HG02870 (cell line): ENCODE data around the gene BLM.
"Not testable (repeated sequence)": the region's sequence is repeated elsewhere in the genome, so short reads cannot be mapped to it uniquely, and the experiment has no call there.

Source experiments
- ATAC-seq: cut with Tn5 transposase; IDR thresholded peaks from one replicate; pipeline ENCODE4 v1.9.1; 2021; ENCODE audit warnings: mild to moderate bottlenecking, moderate library complexity; ENCODE audit not compliant: unreplicated experiment

Gene BLM

DNA sequence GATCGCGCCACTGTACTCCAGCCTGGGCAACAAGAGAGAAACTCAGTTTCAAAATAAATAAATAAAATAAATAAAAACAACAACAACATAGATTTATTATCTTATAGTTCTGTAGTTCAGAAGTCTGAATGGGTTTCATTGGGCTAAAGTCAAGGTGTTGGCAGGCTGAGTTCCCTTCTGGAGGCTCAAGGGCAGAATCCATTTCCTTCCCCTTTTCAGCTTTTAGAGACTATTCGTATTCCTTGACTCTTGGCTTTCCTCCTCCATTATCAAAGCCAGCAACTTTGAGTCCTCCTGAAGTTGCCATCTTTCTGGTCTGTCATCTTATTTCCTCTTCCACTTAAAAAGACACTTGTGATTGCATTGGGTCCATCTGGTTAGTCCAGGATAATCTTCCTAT, 12.1 kb downstream of the BLM start:
- ATAC-seq, result no peak

GRCh38 chr15:90730290-90730689, 13.1 kb downstream of the BLM start:
- ATAC-seq, result no peak

GRCh38 chr15:90735923-90736322, 18.8 kb downstream of the BLM start:
- ATAC-seq, result no peak

- ATAC-seq, result not testable (repeated sequence)
These were observed 23.4 kb downstream of the BLM start for GRCh38 chr15:90740545-90740944.

- no peak for ATAC-seq
These were observed 24.9 kb downstream of the BLM start for GRCh38 chr15:90742087-90742486.

DNA sequence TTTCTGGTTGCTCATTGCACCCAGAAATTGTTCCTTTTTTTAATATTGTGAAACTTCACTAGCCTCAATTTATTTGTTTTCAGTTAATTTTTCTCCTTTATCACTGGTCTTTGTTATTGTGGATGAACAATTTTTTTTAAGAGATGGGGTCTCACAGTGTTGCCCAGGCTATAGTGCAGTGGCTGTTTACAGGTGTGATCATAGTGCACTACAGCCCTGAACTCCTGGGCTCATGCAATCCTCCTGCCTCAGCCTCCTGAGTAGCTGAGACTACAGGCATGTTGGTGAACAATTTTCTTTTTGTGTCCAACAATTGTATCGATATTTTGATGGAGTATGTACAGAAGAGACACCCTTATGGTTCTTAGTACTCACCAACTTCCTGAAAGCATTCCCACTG, 26.3 kb downstream of the BLM start:
- no peak for ATAC-seq

- no peak for ATAC-seq
These were observed 27.7 kb downstream of the BLM start for GRCh38 chr15:90744759-90745402.

- peak; percentile 59 for ATAC-seq
These were observed 32.6 kb downstream of the BLM start for GRCh38 chr15:90749754-90750153.

DNA sequence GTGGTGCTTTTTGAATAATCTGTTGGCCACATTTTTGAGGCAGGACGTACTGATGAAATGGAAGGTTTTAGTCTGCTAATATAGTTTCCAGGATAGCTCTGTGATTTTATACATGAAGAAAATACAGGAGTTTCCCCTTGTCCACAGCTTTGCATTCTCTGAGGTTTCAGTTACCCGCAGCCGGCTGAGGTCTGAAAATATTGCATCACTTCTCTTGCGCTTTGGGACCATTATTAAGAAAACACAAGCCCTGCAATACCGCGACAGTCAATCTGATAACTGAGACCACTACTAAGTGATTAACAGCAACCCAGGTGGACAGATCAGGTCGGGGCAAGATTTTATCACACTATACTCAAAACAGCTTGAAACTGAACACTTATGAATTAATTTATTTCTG, 33.0 kb downstream of the BLM start:
- ATAC-seq, result peak; percentile 75

DNA sequence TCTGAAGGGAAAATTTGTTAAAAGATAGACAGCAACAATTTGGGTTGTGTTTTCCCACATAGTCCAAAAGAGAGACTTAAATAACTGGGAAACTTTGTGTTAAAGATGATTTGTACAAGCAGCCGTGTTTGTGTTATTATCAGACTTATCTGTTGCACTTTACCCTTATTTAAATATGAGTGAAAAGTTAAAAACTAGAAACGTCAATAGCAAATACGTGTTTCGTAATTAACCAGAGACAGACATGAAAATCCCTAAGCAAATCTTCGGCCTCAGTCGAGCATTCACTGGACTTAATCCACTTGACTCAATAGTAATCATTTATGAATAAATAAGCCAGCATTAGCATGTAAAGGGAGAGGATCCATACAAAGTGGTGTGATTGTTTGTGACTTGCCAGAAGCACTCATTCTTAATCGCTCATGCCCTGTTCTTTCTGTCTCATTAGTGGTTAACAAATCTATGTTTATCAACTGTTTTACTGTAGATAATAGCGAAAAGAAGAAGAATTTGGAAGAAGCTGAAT, 34.2 kb downstream of the BLM start:
- no peak for ATAC-seq

GRCh38 chr15:90756916-90757315, 39.8 kb downstream of the BLM start:
- no peak for ATAC-seq

DNA sequence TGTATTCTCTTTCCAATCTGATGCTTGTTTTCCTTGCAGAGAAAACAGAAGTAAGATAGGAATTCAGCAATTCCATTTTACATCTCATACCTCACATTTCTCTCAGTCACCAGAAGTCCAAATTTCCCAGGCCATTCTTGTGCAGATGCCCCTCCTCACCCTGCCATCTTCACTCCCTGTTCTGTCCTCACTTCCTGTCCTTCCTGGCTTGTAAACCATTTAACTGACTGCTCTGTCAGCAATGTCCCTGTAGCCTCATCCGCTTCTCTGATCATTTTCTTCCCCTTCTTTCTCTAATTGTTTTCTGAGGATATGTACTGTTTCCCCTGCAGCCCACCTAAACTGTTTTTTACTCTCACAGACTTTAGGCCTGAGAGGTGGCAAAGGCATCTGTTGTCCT, 40.3 kb downstream of the BLM start:
- ATAC-seq, result no peak

DNA sequence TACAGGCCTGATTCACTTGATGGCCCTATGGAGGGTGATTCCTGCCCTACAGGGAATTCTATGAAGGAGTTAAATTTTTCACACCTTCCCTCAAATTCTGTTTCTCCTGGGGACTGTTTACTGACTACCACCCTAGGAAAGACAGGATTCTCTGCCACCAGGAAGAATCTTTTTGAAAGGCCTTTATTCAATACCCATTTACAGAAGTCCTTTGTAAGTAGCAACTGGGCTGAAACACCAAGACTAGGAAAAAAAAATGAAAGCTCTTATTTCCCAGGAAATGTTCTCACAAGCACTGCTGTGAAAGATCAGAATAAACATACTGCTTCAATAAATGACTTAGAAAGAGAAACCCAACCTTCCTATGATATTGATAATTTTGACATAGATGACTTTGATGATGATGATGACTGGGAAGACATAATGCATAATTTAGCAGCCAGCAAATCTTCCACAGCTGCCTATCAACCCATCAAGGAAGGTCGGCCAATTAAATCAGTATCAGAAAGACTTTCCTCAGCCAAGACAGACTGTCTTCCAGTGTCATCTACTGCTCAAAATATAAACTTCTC, 43.6 kb downstream of the BLM start:
- no peak for ATAC-seq

- no peak for ATAC-seq
These were observed 44.5 kb downstream of the BLM start for GRCh38 chr15:90761629-90762028.

GRCh38 chr15:90762109-90762508, 45.0 kb downstream of the BLM start:
- no peak for ATAC-seq

DNA sequence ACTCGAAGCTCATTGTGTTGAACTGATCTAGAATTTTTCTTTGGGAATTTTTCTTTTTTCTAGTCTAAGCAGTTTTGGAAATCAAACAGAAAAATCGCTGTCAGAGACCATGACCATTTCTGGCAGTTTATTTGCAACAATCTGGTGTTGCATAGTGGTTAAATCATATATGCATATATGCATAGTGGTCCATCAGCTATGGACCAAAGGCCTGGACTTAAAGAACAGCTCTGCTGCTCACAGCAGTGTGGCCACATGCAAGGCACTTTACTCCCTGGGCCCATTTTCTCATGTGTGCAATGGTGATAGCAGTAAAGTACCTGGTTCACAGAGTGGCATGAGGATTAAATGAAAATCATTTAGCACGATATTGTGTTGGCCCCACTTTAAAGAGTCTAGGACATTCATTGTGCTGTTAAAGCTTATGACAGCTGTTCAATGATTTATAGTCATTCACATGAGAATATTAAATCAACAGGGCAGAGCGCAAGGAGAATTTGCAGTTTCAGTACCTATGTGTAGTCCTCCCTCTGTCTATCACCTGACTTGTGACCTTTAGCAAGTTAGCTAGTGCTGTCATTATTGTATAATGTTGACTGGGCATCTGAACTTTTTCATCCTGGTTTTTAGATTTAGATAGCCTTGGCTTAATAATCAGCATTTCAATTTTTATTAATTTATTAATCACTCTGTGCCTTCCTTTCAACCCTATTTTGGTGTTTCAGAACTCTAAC, 46.4 kb downstream of the BLM start:
- ATAC-seq, result no peak

DNA sequence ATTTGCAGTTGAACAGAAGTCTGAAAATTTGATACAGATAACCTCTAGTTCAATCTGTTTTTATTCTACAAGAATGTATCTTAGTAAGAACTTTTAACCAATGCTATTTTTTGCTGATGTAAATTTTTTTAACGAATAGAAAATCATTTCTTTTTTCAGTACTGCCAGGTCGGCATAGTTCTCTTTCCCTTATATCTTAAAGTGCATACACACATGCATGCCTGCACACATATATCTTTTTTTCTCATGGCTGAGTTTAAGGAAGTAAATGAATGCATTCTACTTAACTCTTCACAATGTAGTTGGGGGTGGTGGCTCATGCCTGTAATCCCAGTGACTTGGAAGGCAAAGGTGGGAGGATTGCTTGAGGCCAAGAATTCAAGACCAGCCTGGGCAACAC, 48.4 kb downstream of the BLM start:
- ATAC-seq, result no peak

- ATAC-seq, result no peak
These were observed 48.8 kb downstream of the BLM start for GRCh38 chr15:90765966-90766365.

DNA sequence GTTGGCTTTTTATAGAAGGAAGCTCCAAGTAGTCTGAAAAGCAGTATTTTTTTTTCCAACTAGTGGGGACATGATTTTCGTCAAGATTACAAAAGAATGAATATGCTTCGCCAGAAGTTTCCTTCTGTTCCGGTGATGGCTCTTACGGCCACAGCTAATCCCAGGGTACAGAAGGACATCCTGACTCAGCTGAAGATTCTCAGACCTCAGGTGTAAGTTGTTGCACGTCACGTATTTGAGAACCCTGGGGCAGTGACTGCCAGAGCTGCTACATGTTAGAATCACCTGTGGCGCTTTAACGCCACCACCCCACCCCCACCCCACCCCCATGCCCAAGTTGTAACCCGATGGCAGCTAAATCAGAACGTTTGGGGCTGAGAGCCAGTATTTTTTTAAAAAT, 52.2 kb downstream of the BLM start:
- no peak for ATAC-seq

GRCh38 chr15:90773485-90773884, 56.3 kb downstream of the BLM start:
- no peak for ATAC-seq

DNA sequence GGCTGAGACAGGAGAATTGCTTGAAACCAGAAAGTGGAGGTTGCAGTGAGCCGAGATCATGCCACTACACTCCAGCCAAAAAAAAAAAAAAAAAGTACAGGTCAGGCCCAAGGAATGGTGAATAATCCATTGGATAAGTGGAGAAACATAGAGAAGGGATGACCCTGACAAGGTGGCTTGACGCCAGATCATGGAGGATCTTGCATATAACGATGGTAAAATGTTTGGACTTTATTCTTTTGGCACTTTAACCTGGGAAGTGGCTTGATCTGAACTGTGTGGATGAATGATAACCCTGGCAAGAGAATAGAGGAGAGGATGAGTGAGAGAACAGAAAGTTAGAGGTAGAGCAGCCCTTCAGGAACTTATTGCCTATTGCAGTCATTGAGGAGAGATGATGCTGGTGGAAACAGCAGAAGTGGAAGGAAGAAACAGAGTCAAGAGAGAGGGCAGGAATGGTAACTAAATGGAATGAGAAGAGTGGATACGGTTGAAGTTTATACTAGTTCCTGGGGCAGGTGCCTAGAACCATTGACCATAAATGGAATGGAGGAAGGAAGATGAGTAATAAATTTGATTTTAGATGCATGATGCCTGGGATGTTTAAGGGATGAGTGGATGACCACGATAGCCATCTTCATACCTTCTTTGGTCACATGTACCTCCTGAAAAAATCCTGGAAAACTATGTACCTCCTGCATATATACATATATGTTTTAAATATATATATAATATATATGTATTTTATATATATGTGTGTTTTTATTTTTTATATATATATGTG, 57.8 kb downstream of the BLM start:
- ATAC-seq, result no peak
